GM03348 (cell line): Measurements from ENCODE around the gene FYB1.

ENCODE experiments used
- DNase-seq: peaks from one replicate; pipeline ENCODE4 v3.0.0; 2012; ENCODE audit warnings: low spot score

The FYB1 gene

GRCh38 chr5:39158786-39159185 lies 60.6 kb downstream of the FYB1 start:
- DNase-seq: no peak

GRCh38 chr5:39158127-39158593 lies 61.2 kb downstream of the FYB1 start:
- DNase-seq: peak; percentile 46

- no peak for DNase-seq
Measured at GRCh38 chr5:39157701-39158100, 61.7 kb downstream of the FYB1 start.

GRCh38 chr5:39156082-39156481 lies 63.3 kb downstream of the FYB1 start:
- no peak for DNase-seq

GRCh38 chr5:39151745-39152144 lies 67.6 kb downstream of the FYB1 start:
- no peak for DNase-seq

GRCh38 chr5:39149966-39150365 lies 69.4 kb downstream of the FYB1 start:
- DNase-seq: no peak

- peak; percentile 34 for DNase-seq
Measured at GRCh38 chr5:39148983-39149534, 70.3 kb downstream of the FYB1 start.

GRCh38 chr5:39146831-39147540 lies 72.4 kb downstream of the FYB1 start:
- DNase-seq: no peak

- DNase-seq: no peak
Measured at GRCh38 chr5:39143151-39143860, 76.1 kb downstream of the FYB1 start.

- no peak for DNase-seq
Measured at GRCh38 chr5:39140558-39141168, 78.7 kb downstream of the FYB1 start.

GRCh38 chr5:39138892-39139291 lies 80.5 kb downstream of the FYB1 start:
- DNase-seq: peak; percentile 55

- DNase-seq: no peak
Measured at GRCh38 chr5:39137819-39138451, 81.4 kb downstream of the FYB1 start.

GRCh38 chr5:39137391-39137790 lies 82.0 kb downstream of the FYB1 start:
- DNase-seq: no peak

- DNase-seq: no peak
Measured at GRCh38 chr5:39132792-39133191, 86.6 kb downstream of the FYB1 start.

- DNase-seq: no peak
Measured at GRCh38 chr5:39132128-39132447, 87.3 kb downstream of the FYB1 start.

GRCh38 chr5:39131210-39132127 lies 87.9 kb downstream of the FYB1 start:
- no peak for DNase-seq

- no peak for DNase-seq
Measured at GRCh38 chr5:39130716-39131115, 88.6 kb downstream of the FYB1 start.

- DNase-seq: no peak
Measured at GRCh38 chr5:39121922-39122321, 97.4 kb downstream of the FYB1 start.

GRCh38 chr5:39121315-39121714 lies 98.0 kb downstream of the FYB1 start:
- no peak for DNase-seq

- DNase-seq: no peak
Measured at GRCh38 chr5:39120052-39120420, 99.3 kb downstream of the FYB1 start.

- no peak for DNase-seq
Measured at GRCh38 chr5:39119404-39120051, 99.8 kb downstream of the FYB1 start.
